GM18861 (cell line): ENCODE results near the gene AJAP1.
"Not testable (repeated sequence)": the region's sequence is repeated elsewhere in the genome, so short reads cannot be mapped to it uniquely, and the experiment has no call there.

Experiments
- ATAC-seq: cut with Tn5 transposase; IDR thresholded peaks from one replicate; pipeline ENCODE4 v1.9.1; 2021; ENCODE audit not compliant: unreplicated experiment

AJAP1 gene, protein sequence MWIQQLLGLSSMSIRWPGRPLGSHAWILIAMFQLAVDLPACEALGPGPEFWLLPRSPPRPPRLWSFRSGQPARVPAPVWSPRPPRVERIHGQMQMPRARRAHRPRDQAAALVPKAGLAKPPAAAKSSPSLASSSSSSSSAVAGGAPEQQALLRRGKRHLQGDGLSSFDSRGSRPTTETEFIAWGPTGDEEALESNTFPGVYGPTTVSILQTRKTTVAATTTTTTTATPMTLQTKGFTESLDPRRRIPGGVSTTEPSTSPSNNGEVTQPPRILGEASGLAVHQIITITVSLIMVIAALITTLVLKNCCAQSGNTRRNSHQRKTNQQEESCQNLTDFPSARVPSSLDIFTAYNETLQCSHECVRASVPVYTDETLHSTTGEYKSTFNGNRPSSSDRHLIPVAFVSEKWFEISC

DNA sequence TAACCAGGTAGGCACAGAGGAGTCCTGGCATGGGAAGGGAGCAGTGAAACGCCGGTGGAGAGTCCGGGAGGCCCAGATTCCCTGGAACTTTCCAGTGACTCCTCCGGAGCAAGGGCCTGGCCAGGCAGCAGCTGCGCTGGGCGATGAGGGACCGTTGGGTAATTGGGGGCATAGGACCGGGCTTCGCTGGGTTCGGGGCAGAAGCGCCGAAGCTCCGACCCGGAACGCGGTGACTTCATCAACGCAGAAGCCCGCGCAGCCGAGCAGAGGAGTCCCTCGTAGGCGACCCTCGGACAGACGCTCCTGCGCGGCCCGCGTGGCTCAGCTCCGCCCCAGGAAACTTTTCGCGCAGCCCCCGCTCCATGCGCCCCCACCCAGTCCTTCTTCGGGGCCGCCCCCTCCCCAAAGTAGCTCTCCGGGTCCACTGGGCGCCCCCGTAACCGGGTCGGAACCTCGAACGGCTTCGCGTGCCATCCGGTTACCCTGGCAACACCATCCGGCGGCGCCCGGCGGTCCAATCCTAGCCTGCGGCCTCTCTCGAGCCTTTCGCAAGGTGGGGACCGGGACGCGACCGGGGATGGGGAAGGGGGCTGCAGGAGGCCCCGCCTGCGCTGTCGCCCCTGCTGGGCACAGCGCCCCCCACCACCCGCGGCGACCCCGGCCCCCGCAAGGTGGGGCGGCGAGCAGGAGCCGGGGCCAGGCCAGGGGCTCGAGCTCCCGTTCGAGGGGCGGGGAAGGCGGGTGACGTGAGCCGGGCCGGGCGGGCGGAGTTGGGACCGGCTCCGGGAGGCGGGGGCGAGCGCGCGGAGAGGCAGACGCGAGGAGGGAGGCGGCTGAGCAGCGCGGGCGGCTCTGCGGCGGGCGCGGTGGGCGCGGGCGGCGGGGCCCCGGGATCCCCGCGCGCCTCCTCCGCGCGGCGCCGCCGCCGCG is at the start of gene AJAP1:
AJAP1 (plus strand) TSS at position 814 of the 930 bp plus-strand sequence. CDS start 817 bp downstream, outside the sequence.
- ATAC-seq: no peak

DNA sequence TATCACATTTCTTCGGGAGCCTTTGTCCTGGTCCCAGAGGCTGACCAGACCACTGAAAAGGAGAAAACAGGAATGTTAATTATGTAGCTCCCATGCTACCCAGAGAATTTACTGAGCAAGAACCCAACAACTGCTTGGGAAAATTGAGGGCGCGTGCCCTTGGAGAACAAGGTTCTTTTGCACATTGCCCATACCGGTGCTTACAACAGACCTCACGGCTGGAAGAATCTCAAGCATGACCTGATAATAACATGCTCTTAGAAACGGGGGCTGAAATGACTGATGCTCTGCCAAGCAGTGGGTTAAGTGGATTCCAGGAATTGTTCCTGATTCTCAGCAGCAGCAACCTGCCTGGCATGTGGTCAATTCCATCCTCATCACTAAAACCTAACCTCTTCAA is 49.3 kb upstream of the AJAP1 start:
- ATAC-seq: no peak

DNA sequence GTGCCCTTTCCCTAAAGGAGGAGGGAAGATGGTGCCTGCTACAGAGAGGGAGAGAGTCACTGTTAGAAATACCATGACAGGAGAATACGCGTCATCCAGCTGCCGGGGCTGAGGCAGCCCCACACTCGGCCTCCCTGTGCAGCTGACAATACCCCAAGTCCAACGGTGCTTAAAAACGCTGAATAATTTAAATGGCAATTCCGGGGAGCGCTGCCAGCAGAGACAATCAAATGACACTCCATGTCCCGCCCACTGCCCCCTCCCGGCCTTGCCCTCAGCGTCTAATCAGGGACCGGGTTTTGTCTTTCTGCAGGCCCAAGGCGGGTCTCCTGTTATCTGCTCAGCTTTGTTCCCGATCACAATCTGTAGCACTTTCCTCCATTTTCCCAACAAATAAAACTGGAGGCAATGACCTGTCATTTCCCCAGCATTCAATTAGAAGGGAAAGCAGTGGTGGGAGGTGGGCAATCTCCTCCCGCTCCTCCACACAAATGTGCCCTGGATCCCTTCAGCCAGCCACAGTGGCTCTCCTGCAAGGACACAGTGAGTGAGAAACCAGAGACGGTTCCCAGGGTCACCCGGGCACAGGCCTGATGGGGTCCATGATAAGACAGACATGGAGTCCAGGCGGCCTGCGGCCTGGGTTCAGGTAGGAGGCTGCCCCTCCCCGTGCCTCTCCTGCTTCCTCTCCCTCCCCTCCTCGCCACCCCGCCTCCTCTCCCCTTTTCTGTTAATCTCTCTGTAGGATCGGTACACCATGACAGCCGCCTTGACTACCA is 42.7 kb upstream of the AJAP1 start:
- ATAC-seq: no peak

DNA sequence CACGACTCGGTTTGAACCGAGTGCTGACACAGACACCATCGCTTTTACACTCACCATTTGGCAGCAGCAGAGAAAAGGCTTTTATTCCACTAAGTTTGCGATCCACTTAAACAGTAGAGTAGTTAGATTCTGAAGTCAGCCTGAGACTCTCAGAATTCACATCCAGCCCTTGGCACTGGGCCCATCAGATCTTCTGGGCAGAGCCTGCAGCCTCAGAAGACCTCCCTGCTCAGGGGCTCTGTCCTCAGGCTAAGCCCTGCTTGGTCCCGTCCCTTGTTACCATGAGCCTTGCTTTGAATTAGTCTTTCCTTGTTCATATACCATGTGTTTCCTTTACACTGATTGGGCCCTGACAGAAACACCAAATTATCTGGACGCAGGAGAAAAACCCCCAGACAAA is 41.4 kb upstream of the AJAP1 start:
- ATAC-seq: no peak

DNA sequence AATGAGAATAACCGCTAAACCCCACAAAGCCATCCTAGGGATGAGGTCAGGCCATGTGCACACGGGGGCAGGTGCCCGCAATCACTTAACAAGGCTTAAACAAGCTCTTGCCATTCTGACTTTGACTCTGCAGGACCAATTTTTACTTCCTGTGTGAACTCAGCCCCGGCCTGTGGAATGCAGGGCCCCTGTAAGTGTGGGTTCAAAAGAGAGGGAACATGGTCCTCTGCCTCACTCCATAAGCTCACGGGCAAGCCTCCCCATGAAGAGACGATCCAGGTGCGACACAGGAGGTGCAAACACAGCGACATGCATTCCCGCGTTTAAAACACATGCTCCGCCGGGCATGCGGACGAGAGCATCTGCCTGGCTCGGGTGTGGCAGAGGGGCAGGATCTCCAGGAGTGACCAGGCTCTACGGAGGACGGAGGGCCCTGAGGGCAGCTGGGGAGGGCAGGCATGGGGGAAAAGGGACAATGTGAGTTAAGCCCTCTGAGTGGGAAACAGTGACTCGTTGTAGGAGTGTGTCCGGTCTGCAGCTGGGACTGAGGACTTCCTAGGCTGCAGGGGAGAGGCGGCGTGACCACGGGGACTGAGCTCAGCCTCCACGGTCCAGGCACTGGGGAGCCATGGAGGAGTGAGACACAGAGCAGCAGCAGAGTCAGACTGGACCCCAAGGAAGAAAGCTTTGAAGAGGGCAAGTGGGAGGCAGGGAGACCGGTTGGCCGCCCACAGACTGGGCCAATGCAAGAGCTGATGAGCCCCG is 40.6 kb upstream of the AJAP1 start:
- no peak for ATAC-seq

DNA sequence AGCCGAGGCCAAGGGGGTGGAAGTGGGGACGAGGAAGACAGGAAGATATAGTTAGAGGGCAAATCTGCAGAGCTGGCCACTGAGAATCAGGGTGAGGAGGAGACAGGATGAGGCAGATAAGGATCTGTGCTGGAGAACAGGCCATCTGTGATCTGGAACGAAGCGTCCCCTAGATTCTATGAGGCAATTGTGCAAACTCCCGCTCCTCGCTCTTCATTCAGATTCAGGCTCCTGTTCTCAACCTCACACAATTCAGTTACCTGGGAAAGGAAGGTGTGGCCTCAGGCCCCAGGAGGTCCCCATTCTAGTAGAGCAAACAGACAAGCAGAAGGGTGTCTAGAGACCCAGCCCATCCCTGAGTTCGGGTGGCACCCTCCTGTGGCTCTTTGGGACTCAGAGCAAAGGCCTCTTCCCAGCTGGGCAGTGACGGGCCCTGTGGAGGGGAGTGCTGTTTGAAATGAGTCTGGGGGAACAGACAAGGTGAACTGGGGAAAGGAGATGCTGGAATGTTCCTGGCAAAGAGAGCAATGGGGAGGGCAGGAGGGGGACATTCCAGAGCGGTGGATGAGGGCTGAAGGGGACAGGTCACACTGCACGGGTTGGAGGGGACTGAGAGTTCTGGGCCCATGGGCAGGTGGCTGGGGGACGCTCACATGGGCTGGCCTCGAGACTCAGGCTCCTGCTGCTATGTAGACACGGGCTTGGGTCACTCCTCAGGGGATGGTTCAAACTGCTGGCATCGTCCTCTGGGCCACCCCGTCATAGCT is 39.9 kb upstream of the AJAP1 start:
- ATAC-seq: no peak

DNA sequence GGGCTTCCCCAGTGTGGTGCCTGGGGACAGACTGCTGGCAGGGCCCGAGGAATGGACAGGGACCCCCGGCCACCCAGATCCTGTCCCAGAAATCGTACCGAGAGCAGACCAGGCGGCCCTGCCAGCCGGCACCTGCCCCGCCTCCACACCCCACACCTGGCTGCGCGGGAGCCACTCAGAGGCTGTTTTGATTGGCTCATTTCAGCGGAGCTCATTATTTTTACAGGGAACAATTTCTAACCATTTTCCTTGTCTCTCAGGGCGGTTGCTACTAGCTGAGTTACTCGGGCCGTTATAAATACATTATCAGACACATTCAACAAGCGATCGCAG is 39.3 kb upstream of the AJAP1 start:
- no peak for ATAC-seq

DNA sequence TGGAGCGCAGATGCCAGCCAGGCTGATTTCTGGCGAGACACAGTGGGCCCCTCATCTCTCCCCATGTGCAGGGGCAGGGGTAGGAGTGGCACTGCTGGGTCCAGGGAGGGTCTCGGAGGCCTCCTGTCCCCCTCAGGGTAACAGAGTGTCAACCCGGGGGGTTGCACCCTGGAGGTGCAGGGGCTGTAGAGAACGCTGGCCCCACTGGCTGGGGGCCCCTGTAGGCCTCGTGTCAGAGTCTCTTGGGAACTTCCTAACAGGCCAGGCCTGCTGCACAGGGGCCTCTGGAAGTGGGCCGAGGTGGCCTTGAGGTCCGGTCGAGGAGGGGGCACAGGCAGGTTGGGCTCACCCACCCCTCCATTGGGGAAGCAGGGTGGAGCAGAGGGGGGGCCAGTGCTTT is 38.9 kb upstream of the AJAP1 start:
- no peak for ATAC-seq

DNA sequence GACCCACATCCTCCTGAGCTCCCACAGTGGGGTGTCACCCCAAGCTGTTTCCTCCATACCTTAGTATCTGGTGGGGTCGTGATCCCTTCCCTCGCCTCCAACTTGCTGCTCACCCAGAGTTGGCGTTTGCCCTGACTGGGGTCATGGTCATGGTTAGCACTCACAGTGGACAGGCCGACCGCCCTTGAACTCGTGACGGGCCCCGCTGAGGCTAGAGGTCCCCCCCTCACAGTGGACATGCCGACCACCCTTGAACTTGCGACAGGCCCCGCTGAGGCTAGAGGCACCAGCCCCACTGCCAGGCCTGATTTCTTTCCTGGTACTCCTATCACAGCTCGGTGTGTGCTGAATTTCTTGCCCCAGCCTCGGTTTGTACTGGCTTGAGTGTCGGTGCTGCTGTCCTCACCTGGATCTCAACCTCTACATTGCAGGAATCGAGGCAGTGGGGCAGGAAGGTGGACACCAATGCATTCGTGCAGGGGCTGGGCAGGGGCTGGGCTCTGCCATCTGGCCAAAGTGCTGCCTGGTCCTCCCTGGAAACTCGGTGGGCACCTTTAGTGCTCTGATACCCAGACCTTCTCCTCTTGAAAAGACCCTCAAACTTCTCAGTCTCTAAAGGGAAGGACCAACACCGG is 37.5 kb upstream of the AJAP1 start:
- no peak for ATAC-seq

DNA sequence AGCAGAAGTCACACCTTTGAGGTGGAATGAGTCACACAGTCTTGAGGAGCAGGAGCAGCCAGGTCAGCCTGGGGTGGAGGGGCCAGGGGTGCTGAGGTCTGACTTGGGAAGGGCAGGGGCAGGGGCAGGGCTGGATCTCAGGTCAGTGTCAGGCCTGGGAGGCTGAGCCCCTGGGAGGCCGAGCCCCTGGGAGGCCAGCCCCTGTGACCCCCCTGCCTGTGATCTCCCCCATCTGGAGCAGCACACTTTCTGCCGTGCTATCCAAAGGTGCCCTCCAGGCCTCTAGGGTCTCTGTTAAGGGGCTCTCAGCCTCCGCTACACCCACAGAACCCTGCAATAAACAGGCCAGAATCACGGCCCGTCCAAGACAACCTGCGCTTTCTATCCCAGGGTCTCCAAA is 36.9 kb upstream of the AJAP1 start:
- ATAC-seq: no peak

DNA sequence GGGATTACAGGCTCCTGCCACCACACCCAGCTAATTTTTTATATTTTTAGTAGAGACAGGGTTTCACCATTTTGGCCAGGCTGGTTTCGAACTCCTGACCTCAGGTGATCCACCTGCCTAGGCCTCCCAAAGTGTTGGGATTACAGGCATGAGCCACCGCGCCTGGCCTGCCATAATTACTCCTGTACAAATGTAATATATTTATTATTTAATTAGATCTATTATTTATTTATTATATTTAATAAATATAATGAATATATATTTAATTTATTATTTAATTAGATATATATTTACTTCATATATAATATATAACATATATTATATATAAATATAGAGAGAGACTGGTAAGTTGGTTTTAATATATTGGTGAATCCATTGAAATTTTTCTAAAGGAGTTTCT is 35.6 kb upstream of the AJAP1 start:
- ATAC-seq: not testable (repeated sequence)

DNA sequence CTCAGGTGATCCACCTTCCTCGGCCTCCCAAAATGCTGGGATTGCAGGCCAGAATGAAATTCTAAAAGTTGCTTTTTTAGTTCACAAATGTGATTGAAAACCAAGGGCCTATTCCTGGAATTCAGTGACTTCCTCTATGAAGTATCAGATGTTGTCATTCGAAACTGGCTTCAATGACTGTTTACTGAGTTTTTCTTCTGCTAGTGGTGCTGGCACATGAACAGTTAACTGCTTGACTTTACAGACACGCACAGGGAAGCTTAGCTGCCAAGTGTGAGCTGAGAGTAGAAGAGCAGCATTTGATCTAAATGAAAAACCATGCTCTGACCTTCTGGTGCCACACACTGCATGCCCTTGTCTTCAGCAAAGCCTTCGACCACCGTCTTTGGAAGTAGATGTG is 32.8 kb upstream of the AJAP1 start:
- no peak for ATAC-seq

DNA sequence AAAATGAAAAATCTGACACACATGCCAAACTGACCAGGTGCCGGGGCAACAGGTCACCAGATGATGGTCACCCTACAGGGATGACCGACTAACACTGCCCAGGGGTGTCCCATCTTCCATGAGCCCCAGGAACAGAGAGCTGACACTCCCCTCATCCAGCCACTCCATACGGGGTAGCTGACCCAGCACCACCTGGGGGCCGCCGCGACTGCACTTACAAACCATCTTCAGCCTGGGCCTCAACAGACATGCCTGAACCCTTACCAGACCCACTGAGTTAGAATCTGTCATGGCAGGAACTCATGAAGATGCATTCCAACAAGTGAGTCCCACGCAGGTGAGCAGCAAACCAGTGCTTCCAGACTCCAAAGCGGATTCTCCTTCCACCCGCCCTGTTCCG is 31.6 kb upstream of the AJAP1 start:
- no peak for ATAC-seq

DNA sequence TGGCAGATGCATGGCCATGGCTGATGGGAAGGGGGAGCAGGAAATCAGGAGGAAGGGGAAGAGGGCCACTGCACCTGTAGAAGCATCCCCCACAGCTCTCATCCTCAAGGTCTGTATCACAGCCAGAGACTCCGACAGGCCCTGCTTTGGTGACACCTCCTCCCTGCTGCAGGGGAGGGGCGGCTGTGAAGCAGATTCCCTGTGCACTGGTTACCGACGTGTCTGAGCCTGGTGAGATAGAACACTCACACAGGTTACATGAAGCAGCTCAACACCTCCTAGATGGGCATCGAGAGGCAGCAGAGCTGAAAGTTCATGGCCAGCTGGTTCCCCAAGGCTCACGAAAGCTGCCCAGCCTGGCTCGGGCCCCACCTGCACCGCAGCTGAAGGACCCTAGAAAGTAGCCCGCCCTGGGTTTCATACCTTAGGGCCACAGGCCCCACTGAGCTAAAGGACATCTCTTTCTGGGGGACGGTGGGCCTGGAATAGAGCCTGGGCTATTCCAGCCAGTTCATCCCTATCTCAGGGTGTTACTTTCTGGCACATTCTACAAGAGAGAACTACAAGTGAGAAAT is 30.2 kb upstream of the AJAP1 start:
- ATAC-seq: no peak

DNA sequence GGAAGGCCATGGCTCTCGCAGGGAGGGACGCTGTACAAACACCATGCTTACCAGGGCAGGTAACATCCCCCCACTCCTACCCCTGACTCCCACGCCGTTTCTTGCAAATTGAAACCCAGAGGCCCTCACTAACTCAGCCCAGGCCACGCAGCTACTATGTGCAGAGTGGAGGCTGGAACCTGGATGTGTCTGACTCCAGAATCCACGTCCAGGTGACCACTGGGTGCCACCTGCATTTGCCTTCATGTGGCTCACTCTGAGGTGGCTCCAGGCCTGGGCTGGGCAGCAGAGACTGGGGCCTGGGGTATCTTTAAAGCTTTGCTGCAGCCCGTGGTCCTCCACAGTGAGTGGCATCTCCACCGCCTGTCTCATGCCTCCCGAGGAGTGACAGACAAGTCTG is 29.6 kb upstream of the AJAP1 start:
- ATAC-seq: no peak

DNA sequence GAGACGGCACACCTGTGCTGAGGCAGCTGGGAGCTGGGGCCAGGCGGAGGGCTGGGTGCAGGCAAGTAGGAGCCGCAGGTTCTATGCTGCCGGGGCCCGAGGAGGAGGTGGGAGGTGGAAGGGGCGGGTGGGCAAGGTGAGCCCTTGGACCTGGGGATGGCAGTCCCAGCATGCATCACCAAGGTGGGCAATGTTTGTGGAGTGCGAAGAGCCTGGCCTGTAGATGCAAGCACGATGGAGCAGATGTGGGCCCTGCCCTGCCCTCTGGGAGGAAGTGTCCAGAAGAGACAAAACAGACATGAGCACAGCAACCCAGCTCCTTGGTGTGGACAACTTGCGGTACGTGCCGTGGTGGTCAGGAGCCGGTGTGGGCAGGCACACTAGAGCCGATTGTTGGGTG is 28.3 kb upstream of the AJAP1 start:
- ATAC-seq: no peak

DNA sequence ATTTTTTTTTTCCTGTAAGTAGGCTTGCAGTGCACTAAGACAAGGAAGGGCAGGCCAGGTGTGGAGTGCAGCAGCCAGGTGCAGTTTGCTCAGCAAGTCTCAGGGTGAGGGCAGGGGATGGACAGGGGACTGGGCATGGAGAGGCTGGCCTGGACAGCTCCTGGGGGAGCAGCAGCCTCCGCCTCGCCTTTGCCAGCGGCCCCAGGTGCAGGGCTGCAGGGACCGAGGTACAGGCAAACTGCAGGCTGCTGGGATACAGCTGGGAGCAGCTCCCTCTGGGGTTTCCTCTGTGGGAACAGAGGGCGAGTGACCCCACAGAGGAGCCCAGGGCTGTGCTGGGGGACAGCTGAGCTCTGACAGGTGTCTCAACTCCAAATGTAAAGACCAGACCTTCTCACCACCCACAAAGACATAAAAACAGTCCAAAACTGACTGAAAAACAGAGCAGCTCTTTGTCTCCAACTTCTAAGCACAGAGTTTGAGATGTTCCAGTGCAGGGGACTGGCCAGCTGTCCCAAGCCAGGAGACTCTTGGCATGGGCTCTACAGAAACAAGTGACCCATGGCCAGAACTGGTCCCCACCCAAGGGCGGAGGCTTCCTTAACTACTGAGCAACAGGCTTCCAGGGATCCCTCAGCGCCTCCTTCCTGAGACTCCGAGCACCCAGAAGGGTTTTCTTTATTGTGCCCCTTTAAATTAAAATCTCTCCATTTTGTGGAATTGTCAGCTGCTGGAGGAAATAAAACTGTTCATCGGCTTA is 27.7 kb upstream of the AJAP1 start:
- no peak for ATAC-seq

DNA sequence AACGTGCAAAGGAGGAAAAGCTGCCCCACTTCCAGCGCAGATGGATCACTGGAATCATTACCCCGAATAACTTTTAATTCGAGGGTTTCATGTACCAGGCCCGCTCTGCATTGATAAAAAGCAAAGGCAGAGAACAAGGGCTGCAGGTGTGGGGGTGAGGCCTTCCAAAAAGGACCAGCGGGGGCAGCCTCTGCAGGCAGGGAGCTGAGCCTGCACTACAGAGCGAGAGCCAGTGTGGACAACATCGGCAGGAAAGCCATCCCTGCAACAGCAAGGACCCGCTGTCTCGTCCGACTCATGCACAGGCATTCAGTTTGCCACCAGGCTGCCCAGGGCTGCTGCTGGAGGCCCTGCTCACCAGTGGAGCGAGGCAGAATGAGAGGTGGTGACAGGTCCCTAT is 27.1 kb upstream of the AJAP1 start:
- no peak for ATAC-seq
